Endothelial cell of umbilical vein (primary cell): ENCODE data around the gene ACE. TPM values are rescaled to one million over a fixed set of nuclear protein-coding genes. Genes with fewer than 3 reads are reported as not detected.

Experiments used
- BruUV-seq: library from RNA; stranded (reverse); fragments of 400-500 nt; replicated peaks from 2 replicates; lab custom pipeline; 2021; lab: Mats Ljungman, UMichigan
- CTCF ChIA-PET: fragments of 300-600, 350-600 bp; sonication (Branson Sonifier 250); formaldehyde crosslinking; loops from one replicate; lab custom pipeline; 2021; ENCODE audit warnings: antibody characterized with exemption, inconsistent platforms; lab: Charles Lee
- POLR2A ChIA-PET: fragments of 300-600, 350-600 bp; sonication (Branson Sonifier 250); formaldehyde crosslinking; loops from one replicate; lab custom pipeline; 2021; ENCODE audit warnings: antibody characterized with exemption, inconsistent platforms; lab: Charles Lee
- DNase-seq: peaks from one replicate; pipeline ENCODE4 v3.0.0-alpha.2; 2011; ENCODE audit warnings: low read depth, low spot score
- FAIRE-seq: peaks from 2 replicates; lab custom pipeline; 2011; peaks lifted over from hg19 to GRCh38; lab: Jason Lieb, UNC
- H2AFZ ChIP-seq: 2 replicates; pipeline ENCODE4 v1.6.0; 2012; ENCODE audit warnings: low read depth, low read length, control low read depth, inconsistent platforms
- H3K27ac ChIP-seq: 2 replicates; pipeline ENCODE4 v1.5.1; 2011; ENCODE audit warnings: low read depth, mild to moderate bottlenecking, control low read depth, low read length, moderate library complexity; ENCODE audit not compliant: insufficient read depth
- H3K27me3 ChIP-seq, 2 experiments: 2 replicates each; pipeline versions ENCODE4 v1.6.0 to v1.6.1; 2011; ENCODE audit warnings: low read length in 2 of 2, mixed read lengths in 1 of 2; ENCODE audit not compliant: control insufficient read depth in 2 of 2, insufficient read depth in 2 of 2
- H3K36me3 ChIP-seq, 2 experiments: 2 replicates in 1 of 2; 3 replicates in 1 of 2; pipeline ENCODE4 v1.5.1; 2011; ENCODE audit warnings: low read length in 2 of 2, mild to moderate bottlenecking in 1 of 2, moderate library complexity in 1 of 2; ENCODE audit not compliant: control insufficient read depth in 2 of 2, insufficient read depth in 2 of 2; ENCODE audit errors: extremely low read depth in 1 of 2
- H3K4me1 ChIP-seq: 3 replicates; pipeline ENCODE4 v1.5.1; 2011; ENCODE audit warnings: mild to moderate bottlenecking, low read length; ENCODE audit not compliant: control insufficient read depth, insufficient read depth; ENCODE audit errors: extremely low read depth
- H3K4me2 ChIP-seq: 2 replicates; pipeline ENCODE4 v1.6.1; 2011; ENCODE audit warnings: low read length, control low read depth, mixed read lengths; ENCODE audit not compliant: insufficient read depth
- H3K4me3 ChIP-seq, 3 experiments: fragments of 200-600 bp in 1 of 3; sonication (generic), shearing (Covaris generic) in 1 of 3; replicated peaks in 1 of 3; 2 replicates each; pipeline ENCODE4 v1.5.1; 2011 to 2016; ENCODE audit warnings: control low read depth in 3 of 3, low read length in 3 of 3, mild to moderate bottlenecking in 2 of 3, inconsistent platforms in 1 of 3, low read depth in 1 of 3, moderate library complexity in 1 of 3; ENCODE audit not compliant: insufficient read depth in 1 of 3
- H3K79me2 ChIP-seq: 2 replicates; pipeline ENCODE4 v1.6.0; 2012; ENCODE audit warnings: low read length, inconsistent platforms; ENCODE audit not compliant: control insufficient read depth, insufficient read depth
- H3K9ac ChIP-seq: replicated peaks from 2 replicates; pipeline ENCODE3; 2011; ENCODE audit warnings: low read length, control low read depth; ENCODE audit not compliant: insufficient read depth; ENCODE audit errors: extremely low read depth
- H3K9me1 ChIP-seq: replicated peaks from 3 replicates; pipeline ENCODE4 v1.6.0; 2011; ENCODE audit warnings: mild to moderate bottlenecking, low read length; ENCODE audit not compliant: control insufficient read depth, insufficient read depth; ENCODE audit errors: extremely low read depth
- H3K9me3 ChIP-seq: replicated peaks from 2 replicates; pipeline ENCODE4 v1.5.1; 2012; ENCODE audit warnings: low read length, inconsistent platforms; ENCODE audit not compliant: control insufficient read depth, insufficient read depth
- H4K20me1 ChIP-seq: replicated peaks from 2 replicates; pipeline ENCODE3; 2011; ENCODE audit warnings: mild to moderate bottlenecking, low read length; ENCODE audit not compliant: control insufficient read depth, insufficient read depth; ENCODE audit errors: extremely low read depth
- EZH2 ChIP-seq: IDR thresholded peaks from 2 replicates; pipeline ENCODE4 v1.6.1; 2012; ENCODE audit warnings: borderline replicate concordance, low read depth, mild to moderate bottlenecking, moderate library complexity, low read length, inconsistent platforms; ENCODE audit not compliant: severe bottlenecking
- FOS ChIP-seq: IDR thresholded peaks from 2 replicates; pipeline ENCODE4 v1.6.1; 2011; ENCODE audit warnings: mild to moderate bottlenecking, low read length, moderate library complexity, borderline replicate concordance; ENCODE audit not compliant: insufficient read depth
- JUN ChIP-seq: IDR thresholded peaks from 2 replicates; pipeline ENCODE4 v1.6.1; 2011; ENCODE audit warnings: borderline replicate concordance, low read depth; ENCODE audit not compliant: insufficient read length, insufficient read depth
- MYC ChIP-seq: IDR thresholded peaks from one replicate; pipeline ENCODE4 v1.6.1; 2011; ENCODE audit warnings: mild to moderate bottlenecking, low read depth, low read length
- POLR2A ChIP-seq: IDR thresholded peaks from 2 replicates; pipeline ENCODE4 v1.6.1; 2012; ENCODE audit warnings: low read depth, mild to moderate bottlenecking, control low read depth, low read length
- POLR2AphosphoS5 ChIP-seq: IDR thresholded peaks from 2 replicates; pipeline ENCODE4 v1.6.1; 2012; ENCODE audit warnings: low read depth, mild to moderate bottlenecking, control low read depth, low read length, moderate library complexity; ENCODE audit not compliant: insufficient read depth
- dilution Hi-C: fragments of 300-500 bp; cut with MboI; formaldehyde crosslinking; loops from one replicate; pipeline ENCODE4 v1.15.0; 2019; ENCODE audit warnings: low sequenced_read_pairs; ENCODE audit not compliant: extremely low pct_ligation_motif_present
- intact Hi-C: fragments of 100-400 bp; cut with micrococcal nuclease; formaldehyde crosslinking; loops from one replicate; pipeline ENCODE4 v1.10.0; 2022
- polyA plus RNA-seq, 4 experiments: library from polyadenylated mRNA; depleted of rRNA in 3 of 4; stranded (reverse) in 3 of 4; unstranded in 1 of 4; fragments of >200 nt; gene quantifications; 2 replicates each; pipeline versions ENCODE4 v1.2.1 to v1.2.3, GENCODE V29; 2011 to 2012; ENCODE audit warnings: missing spikeins in 1 of 4
- total RNA-seq: library from RNA; stranded (reverse); gene quantifications from 2 replicates; pipeline ENCODE4 v1.2.3, GENCODE V29; 2021
- TF ChIP-seq, protein P1 (sequence below), 2 donors: IDR thresholded peaks; 1 replicate in 1 of 2; 2 replicates in 1 of 2; pipeline ENCODE4 v1.5.1; 2011; ENCODE audit warnings: low read length in 2 of 2, mild to moderate bottlenecking in 2 of 2, moderate library complexity in 2 of 2, control low read depth in 1 of 2, inconsistent platforms in 1 of 2, low read depth in 1 of 2; ENCODE audit not compliant: insufficient read depth in 1 of 2; ENCODE audit errors: extremely low read depth in 1 of 2
- TF ChIP-seq, protein P2 (sequence below): IDR thresholded peaks from 2 replicates; pipeline ENCODE4 v1.6.1; 2011; ENCODE audit not compliant: insufficient read depth, insufficient read length

ACE gene
- total and polyA plus RNA-seq, 2 donors (not counting 3 experiments of a cell fraction or from before 2014, with no cell fraction given) = 63.4 to 207 TPM

- H2AFZ ChIP-seq = no peak overlapping the region
- TF ChIP-seq, protein P1, sequence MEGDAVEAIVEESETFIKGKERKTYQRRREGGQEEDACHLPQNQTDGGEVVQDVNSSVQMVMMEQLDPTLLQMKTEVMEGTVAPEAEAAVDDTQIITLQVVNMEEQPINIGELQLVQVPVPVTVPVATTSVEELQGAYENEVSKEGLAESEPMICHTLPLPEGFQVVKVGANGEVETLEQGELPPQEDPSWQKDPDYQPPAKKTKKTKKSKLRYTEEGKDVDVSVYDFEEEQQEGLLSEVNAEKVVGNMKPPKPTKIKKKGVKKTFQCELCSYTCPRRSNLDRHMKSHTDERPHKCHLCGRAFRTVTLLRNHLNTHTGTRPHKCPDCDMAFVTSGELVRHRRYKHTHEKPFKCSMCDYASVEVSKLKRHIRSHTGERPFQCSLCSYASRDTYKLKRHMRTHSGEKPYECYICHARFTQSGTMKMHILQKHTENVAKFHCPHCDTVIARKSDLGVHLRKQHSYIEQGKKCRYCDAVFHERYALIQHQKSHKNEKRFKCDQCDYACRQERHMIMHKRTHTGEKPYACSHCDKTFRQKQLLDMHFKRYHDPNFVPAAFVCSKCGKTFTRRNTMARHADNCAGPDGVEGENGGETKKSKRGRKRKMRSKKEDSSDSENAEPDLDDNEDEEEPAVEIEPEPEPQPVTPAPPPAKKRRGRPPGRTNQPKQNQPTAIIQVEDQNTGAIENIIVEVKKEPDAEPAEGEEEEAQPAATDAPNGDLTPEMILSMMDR (IDR thresholded peaks at IDR 0.05; ENCODE audit: extremely low read depth in 1 of 2, insufficient read depth in 1 of 2, low read depth in 1 of 2, low read length in 2 of 2) = no peak
- TF ChIP-seq MYC (no peak), POLR2A (no peak), EZH2 (no peak), POLR2AphosphoS5 (no peak), FOS (no peak), JUN (no peak)
- TF ChIP-seq, protein P2, sequence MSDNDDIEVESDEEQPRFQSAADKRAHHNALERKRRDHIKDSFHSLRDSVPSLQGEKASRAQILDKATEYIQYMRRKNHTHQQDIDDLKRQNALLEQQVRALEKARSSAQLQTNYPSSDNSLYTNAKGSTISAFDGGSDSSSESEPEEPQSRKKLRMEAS = no peak
- H3K4me3 ChIP-seq = no peak overlapping the region
- ChIA-PET CTCF (interaction anchor here (1.7 kb wide), 1 partner anchor 10 kb away, joined by 3 read pairs; no protein-coding TSS in a partner anchor), POLR2A (no interaction called here)
- H4K20me1 ChIP-seq = no peaks in the 10 kb centered on the region
- BruUV-seq = no TSS peak
- H3K4me1 ChIP-seq = peaks cover 8% of the 10 kb centered on the region
- no peaks in the 10 kb centered on the region for H3K36me3 ChIP-seq
- H3K4me2 ChIP-seq = no peak overlapping the region
- H3K79me2 ChIP-seq = peaks cover 15% of the 10 kb centered on the region
- intact Hi-C loops = no loop called here
- no peak overlapping the region for H3K27ac ChIP-seq
- no peaks in the 10 kb centered on the region for H3K9me3 ChIP-seq
- dilution Hi-C loops = no loop called here
- FAIRE-seq (no peak), DNase-seq (no peak)
- no peaks in the 10 kb centered on the region for H3K9me1 ChIP-seq
- no peak overlapping the region for H3K9ac ChIP-seq
- H3K27me3 ChIP-seq = no peaks in the 10 kb centered on the region
Observed at GRCh38 chr17:63547083-63547523, 70.2 kb downstream of the ACE start.

Other genes with a start within 250 kb of the ACE start
- gene CYB561, start 30.8 kb upstream of the ACE start, total RNA-seq = 71.1 and 72.4 TPM in 2 replicates
- gene CYB561, start 30.8 kb upstream of the ACE start, polyA plus RNA-seq = 34.9 and 45.1 TPM in 2 replicates
- gene KCNH6, start 46.3 kb downstream of the ACE start, total RNA-seq = not detected in 2 replicates
- gene KCNH6, start 46.3 kb downstream of the ACE start, polyA plus RNA-seq = 0.07 and 0.13 TPM in 2 replicates
- gene DCAF7, start 73.4 kb downstream of the ACE start, total RNA-seq = 89.6 and 100 TPM in 2 replicates
- 82.8 and 88.2 TPM in 2 replicates for gene DCAF7, start 73.4 kb downstream of the ACE start, polyA plus RNA-seq
- 26.1 and 31.7 TPM in 2 replicates for gene TACO1, start 123.8 kb downstream of the ACE start, total RNA-seq
- 23.9 and 24.7 TPM in 2 replicates for gene TACO1, start 123.8 kb downstream of the ACE start, polyA plus RNA-seq
- 81.0 and 91.4 TPM in 2 replicates for gene MAP3K3, start 145.4 kb downstream of the ACE start, total RNA-seq
- 47.4 and 56.6 TPM in 2 replicates for gene MAP3K3, start 145.4 kb downstream of the ACE start, polyA plus RNA-seq
- 69.0 TPM in 2 replicates for gene LIMD2, start 223.1 kb downstream of the ACE start, total RNA-seq
- 83.9 and 99.9 TPM in 2 replicates for gene LIMD2, start 223.1 kb downstream of the ACE start, polyA plus RNA-seq